NCI-H187 (cell line): ENCODE data around the gene CAMK2D.

Experiments used
- DNase-seq, 2 experiments: peaks; one replicate each; lab custom pipeline; 2025; lab: John Stamatoyannopoulos, UW

The CAMK2D gene

DNA sequence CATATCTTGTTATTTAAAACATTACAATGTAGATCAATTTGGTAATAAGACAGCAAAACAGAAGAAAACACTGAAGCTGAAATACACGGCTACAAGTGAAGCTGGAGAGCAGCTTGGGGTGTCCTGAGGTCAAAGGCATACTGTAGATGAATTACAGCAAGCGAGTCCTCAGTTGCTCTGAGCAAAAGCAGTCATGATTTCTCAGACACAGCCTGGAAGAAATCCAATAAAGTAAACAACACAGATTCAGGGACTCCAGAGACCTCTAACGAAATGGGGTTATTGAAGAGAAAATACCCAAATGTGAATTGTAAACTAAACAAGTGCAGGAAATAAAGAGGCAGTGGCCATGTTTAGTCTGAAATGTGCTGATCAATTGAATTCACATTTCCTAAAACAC is 324.4 kb downstream of the CAMK2D start:
- no peak for DNase-seq

GRCh38 chr4:113436360-113436759 is 325.2 kb downstream of the CAMK2D start:
- DNase-seq = no peak

GRCh38 chr4:113435893-113436292 is 325.6 kb downstream of the CAMK2D start:
- peak; percentile 9 to 46 for DNase-seq

DNA sequence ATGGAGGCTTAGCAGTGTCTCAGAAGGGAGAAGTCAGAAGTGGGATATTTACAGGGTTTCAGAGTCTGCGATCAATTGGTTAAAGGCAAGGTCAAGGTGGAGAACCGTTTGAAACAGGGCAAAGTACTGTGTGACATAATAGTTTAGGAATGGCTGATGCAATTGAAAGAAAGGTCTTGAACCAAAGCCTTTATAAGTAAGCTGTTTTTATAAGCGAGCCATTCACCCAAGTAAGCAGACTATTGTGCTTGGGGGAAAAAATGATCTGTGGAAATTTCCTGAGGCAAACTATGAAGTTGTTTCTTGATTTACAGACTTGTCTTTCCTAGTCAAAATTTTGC is 327.3 kb downstream of the CAMK2D start:
- DNase-seq = no peak

DNA sequence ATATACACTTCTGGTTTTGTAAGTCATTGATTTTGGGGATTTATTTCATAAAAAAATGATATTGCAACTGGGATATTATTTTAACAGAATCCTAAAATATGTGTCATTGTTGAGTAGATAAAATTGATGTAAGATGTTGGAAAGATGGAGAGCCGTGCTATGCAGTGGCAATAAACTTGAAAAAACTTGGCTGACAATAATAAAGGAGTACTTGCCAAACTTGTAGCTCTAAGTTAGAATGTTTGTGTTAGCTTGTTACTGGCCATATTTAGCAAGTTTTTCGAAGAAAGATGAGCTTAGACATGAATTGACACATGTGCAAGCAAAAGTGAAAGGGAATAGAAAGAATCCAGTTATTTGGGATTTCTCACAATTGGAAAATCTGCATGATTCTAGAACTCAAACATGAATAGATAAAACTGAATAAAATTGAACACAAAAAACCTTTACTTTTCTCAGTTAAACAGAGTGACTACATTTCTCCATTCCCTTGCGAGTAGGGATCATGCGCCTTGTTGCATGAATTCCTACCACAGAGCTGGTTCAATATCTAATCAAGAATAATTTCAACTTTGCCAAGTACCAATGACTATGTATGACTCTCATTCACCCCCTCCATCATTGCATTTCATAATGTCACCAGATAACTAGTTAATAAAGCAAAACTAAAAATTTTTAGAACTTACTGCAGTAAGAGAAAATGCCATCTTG is 327.8 kb downstream of the CAMK2D start:
- DNase-seq = no peak

DNA sequence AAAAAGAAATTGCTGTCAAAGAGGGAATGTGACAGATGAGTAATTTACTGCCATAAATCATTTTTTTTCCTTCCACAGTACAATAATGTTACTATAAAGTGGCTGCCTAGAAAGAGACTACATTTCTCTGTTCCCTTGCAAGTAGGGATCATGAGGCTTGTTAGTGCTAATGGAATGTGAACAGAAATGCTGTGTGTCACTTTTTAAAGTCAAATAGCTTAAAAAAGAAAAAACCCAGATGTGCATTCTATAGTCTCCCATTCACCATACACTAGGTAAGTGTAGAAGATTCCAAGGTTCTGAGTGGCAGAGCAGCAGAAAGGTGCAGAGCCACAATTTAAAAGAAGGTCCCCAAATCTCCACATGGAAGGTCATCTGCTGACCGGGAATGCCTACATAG is 328.4 kb downstream of the CAMK2D start:
- no peak for DNase-seq

GRCh38 chr4:113423631-113424030 is 337.9 kb downstream of the CAMK2D start:
- no peak for DNase-seq

DNA sequence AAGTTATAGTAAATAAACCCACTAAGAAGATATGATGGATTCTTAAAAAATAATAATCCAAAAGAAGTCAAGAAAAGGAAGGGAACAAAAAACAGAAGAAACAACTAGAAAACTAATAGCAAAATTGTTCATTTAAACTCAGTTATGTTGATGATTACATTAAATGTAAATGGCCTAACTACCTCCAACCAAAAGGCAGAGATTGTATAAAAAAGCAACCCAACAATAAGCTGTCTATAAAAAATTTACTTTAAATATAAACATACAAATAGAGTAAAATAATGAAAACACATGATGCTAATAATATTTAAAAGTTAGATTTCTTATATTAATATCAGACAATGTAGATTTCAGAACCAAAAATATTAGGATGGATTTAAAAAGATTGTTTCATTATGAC is 340.6 kb downstream of the CAMK2D start:
- no peak for DNase-seq

GRCh38 chr4:113419631-113420030 is 341.9 kb downstream of the CAMK2D start:
- DNase-seq = no peak

DNA sequence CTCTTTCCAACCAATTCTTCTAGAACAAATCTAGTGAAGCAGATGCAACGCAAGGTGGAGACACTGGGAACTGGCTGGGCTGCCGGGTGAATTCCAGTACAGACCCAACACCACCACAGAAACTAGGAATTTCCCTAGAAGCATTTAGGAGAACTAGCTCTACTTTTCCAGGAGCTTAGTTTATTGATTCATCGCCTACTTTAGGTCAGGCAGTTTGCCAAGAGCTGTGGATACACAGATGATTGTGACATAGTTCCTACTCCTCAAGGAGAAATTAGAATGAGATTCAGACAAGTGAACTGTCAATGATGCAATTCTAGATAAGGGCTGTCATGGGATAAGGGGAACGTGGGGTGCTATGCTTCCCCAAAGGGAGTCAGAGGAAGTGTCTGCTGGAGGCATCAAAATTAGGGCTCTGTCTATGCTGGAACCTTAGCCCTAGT is 350.0 kb downstream of the CAMK2D start:
- no peak for DNase-seq

DNA sequence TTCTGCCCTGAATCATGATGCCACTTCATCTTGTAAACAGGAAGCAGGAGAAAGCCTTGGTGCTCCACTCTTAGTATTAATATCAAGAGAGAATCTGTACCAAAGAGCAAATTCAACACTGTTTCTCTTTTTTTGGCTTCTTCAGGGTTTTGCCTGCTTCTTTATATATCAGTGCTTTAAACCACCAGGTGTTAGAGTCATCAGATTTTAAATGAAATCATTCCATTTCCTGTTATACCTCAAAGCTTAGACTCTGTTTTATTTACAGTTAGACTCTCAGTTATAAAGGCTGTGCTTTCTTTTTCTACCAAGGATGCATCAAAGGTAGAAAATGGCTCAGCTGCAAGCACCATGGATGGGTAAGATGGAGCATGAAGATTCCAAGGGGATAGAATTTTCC is 350.9 kb downstream of the CAMK2D start:
- DNase-seq = no peak

DNA sequence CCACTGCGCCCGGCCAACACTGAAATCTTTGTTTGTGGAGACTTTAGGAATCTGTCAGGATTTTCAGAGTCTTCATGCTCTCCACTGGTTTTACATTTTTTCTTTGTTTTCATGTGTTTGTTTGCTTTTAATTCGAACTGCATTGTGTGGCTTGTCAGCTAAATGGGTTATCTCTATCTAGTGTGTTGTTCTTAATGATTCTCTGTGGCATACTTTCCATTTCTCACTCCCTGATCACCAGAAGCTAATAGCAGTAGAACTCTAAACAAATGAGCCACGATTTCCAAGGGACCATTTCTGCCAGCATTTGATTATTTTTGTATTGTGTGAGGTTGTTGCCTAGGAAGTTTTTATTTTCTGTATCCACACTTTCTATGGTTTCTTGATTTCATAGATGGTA is 352.4 kb downstream of the CAMK2D start:
- no peak for DNase-seq

DNA sequence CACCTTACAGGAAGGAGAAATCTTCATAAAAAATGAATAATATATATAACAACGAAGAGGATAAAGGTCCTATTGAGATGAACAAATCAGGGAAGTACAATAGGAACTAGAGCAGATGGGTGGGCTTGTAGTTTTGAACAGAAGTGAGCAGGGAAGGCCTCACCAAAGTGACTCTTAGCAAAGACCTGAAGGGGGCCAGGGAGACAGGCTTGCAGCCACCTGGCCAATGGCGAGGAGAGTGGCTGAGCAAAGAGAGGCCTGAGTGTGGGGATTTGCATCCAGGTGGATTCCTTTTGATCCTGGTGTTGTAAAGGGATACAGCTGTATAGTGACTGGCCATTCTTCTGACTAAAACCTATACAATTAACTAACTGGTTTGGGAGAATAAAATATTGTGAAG is 354.1 kb downstream of the CAMK2D start:
- no peak for DNase-seq

DNA sequence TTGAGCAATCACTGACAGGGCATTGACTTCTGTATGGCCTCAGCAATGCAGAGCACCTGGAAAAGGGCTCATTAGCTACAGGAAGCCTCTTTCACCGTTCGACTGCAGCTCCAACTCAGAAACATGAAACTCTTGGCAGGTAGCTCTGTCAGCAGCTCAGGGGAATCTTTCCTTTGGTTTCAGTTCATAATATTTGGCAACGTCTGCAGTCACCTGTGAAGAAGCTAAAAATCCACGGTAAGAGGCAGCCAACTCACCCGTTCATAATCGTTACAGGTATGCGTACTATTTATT is 354.9 kb downstream of the CAMK2D start:
- no peak for DNase-seq

DNA sequence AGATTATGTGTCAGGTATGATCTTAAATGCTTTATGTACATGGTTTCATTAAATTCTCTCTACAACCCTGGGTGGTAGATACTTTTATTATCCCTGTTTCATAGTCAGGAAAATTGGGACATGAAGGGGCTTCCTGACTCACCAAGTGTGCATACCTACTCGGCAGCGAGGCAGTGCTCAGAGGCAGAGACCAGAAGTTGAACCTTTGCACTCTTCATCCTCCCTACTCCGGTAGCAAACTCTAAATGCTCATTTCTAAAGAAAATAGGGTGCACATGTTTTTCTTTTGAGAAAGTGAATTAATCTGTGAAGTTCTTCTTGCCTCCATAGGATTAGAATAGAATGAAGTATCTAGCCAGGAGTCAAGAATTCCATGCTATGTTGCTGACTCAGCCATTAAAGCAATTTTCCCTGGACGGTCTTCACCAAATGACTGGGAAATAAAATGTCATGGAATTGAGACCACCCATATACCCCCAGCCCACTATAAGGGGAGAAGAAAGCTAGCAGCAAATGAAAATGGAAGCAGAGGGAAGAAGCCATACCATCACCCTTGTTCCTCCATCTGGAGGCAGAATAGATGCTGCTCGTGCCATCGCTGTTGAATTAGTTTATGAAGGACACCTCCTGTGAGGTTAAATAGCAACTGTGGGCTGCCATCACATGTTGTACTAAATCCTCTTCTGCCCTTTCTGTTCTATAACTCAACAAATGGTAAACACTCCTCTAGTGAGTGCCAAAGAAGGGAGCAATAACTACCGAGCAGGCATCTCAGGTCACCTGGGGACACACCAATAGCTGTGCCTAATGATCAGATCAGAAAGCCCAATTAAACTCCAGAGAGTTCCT is 355.4 kb downstream of the CAMK2D start:
- no peak for DNase-seq

DNA sequence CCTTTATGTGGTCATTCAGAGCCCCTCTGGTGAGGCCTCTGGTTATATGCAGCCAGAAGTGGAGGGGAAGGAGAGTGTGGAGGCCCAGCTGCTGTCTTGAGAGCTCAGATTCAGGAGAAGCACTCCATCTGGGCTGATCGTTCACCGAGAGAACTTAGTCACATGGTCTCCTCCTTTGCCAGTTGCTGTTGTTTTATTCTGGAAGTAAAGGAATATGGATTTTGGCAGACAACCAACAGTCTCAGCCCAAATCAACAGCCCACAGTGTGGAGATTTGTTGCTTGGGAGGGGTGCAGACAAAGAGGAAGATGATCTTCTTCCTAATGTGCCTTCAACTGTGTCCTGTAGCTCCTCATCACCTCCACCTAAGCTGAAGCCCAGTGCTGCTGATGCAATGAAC is 356.7 kb downstream of the CAMK2D start:
- DNase-seq = no peak

- DNase-seq = no peak
These were observed 357.4 kb downstream of the CAMK2D start for GRCh38 chr4:113404167-113404571.
